GM19467 (cell line): Measurements from ENCODE around the gene LHX3.

ENCODE experiments used
- ATAC-seq: cut with Tn5 transposase; IDR thresholded peaks from one replicate; pipeline ENCODE4 v1.9.1; 2021; ENCODE audit warnings: mild to moderate bottlenecking, moderate library complexity; ENCODE audit not compliant: unreplicated experiment

The LHX3 gene

GRCh38 chr9:136179101-136179616 is 25.8 kb downstream of the LHX3 start:
- ATAC-seq = no peak

- ATAC-seq = no peak
Measured at GRCh38 chr9:136178773-136179075, 26.2 kb downstream of the LHX3 start.

- ATAC-seq = no peak
Measured at GRCh38 chr9:136178061-136178772, 26.7 kb downstream of the LHX3 start.

- no peak for ATAC-seq
Measured at GRCh38 chr9:136177224-136177623, 27.7 kb downstream of the LHX3 start.

DNA sequence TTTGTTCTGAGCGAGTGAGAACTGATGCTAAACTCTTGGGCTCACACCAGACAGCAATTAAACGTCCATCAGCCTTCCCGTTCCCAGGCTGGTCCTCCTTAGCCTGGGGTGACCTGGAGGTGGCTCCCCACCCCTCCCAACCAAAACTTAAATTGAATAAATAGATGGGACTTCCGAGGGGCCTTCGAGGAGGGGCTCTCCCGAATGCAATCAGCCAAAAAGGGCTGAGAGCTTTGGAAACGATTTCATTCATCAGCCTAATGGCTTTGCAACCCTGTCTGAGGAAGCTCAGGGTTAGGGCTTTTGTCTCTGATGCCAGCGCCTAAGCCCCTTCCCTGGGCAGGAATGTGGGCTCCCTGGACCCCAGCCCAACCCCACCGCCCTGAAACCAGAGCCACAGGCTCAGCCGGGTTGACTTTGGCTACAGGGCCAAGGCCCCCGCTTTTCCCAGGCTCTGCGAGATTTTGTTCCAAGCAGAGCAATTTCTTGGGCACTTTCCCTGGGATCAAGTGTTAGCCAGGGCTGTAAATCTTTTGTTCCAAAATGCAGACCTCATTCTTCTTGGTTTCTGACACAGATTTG is 29.2 kb downstream of the LHX3 start:
- ATAC-seq = no peak

GRCh38 chr9:136174779-136175615 is 29.9 kb downstream of the LHX3 start:
- no peak for ATAC-seq

- ATAC-seq = no peak
Measured at GRCh38 chr9:136173648-136174290, 31.2 kb downstream of the LHX3 start.

GRCh38 chr9:136172412-136173079 is 32.4 kb downstream of the LHX3 start:
- ATAC-seq = no peak

DNA sequence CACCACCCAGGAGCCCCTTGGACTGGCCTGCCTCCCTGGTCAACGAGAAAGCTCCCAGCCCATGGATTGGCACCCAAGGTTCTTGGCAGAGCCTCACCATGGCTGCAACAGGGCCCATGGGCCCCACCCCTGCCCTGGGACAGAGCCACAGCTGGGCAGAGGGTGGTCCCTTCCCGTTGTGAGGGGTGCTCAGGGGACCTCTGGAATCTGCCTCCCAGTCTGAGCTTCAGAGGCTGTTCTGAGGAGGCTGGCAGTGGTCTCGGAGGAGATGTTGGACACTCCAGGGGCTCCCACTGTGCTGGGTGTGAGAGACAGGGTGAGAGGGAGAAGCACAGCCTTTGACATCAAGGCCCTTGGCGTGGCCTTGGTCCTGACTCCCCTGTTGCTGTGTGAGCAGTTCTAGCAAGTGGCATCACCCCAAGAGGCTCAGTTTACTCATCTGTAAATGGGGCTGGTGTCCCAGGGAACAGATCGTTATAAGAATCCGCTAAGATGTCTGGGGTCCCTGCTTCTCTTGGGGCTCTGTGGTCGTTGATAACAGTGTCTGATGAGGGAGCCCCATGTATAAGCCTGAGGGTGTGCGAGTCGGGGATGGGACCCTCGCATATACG is 33.0 kb downstream of the LHX3 start:
- ATAC-seq = no peak

DNA sequence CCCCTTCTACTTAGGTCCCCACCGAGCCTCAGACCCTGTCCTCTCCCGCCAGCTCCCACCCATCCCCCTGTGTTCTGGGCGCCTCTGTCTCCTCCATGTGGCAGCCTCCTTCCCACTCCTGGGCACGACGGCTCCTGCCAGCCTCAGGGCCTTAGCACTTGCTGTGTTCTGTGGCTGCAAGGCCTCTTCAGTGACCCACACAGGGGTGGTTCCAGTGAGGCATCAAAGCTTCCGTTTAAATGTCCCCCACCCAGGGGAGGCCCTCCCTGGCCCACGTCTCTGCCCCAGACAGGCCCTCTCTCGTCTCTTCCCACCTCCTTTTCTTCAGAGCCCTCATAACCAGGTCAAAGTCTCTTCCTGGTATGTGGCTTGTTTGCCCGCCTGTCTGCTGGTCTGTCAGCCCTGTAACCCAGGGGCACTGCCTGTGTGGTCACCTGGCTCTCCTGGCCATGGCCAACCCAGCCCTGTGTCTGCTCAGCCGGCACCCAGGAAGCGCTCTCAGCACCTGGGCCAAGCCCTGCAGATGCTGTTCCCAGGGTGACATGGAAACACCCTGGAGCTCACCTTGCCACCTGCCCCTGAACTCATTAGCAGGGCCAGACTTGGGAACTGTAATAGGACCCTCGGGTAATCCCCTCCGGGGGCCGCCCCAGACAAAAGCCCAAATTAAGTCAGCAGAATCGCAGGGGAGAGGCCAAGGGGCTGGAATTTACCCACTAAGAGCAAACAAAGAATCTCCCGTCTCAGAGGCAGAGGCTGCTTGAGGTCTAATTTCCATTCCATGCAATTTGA is 33.7 kb downstream of the LHX3 start:
- no peak for ATAC-seq

GRCh38 chr9:136170006-136170901 is 34.7 kb downstream of the LHX3 start:
- ATAC-seq = no peak

DNA sequence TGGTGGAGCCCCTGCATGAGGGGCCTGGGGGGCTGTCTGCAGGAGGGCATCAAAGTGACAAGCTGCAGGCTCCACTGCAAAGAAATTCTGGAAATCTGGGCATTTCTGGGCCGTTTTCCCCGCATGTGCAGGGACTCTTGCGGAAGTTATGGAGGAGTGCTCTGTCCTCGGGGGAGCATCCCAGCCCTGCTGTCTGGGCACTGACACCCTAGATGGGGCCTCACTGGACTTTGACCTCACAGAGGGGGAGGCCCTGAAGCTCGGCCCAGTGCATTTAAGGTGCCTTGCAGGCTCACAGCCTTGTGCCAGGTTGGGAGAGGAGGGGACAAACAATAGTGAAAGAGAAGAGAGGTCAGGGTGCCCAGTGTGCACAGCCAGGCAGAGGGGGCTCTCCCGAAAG is 35.4 kb downstream of the LHX3 start:
- no peak for ATAC-seq

- ATAC-seq = no peak
Measured at GRCh38 chr9:136163248-136163850, 41.6 kb downstream of the LHX3 start.

DNA sequence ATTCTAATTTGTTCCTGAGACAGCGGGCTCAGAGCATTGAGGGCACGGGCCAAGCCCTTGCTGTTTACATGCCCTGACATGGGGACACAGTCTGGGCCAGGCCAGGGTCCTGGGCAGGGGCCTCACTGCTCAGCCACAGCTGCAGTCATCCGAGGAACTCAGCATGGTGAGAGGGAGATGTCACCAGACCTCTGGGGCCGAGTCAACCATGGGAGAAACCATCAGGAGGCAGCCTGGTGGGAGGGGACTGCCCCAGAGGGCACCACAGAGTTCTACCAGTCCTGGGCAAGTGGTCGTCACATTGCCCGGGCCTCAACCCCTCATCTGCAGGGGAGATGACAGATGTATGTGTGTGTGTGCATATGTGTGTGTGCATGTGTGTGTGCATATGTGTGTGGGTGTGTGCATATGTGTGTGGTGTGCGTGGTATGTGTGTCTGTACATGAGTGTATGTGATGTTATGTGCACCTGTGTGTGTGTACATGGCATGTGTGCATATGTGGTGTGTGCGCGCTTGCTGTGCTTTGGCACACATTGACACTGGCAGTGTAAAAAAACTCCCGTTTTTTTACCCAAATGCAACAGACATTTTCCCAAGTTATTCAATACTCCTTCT is 43.8 kb downstream of the LHX3 start:
- no peak for ATAC-seq

- no peak for ATAC-seq
Measured at GRCh38 chr9:136160381-136160841, 44.5 kb downstream of the LHX3 start.

- no peak for ATAC-seq
Measured at GRCh38 chr9:136159851-136160250, 45.1 kb downstream of the LHX3 start.

DNA sequence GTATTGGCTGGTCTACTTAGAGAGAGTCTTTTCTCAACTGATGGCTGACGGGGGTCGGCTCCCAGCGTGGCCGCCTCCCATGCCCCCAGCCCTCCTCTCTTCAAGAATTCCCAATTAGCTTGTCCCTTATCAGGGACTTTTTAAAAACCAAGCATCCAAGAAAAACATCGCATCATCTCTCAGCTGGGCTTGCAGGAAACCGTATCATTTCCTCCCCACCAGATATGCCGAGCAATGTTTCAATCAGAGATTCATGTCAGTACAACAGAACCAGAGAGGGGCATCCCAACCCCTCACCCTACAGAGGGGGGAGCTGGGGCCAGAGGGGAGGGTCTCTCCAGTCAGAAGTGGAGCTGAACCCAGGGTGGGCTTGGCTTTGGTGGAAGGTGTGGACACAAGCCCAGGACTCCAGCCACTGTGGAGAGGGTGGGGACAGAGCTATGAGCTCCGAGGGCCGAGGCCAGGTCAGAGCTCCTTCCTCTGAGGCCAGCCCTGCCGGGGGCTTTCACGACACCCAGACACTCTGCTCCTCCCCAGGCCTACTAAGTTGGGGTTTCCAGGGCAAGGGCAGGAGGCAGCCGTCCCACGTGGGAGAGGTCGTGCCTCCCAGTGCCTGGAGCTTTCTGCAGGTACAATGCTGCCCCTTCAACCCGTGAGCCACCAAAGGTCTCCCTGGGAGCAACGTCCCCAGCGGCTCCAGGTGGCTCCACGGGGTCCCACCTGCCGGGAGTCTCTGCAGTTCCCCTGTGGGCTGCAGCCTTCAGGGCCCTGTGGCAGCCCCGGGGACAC is 47.3 kb downstream of the LHX3 start:
- no peak for ATAC-seq
